GM12878 (cell line): Measurements from ENCODE around the gene MCC. TPM values are rescaled to one million over a fixed set of nuclear protein-coding genes. Genes with fewer than 3 reads are reported as not detected.

Source experiments
- ESRRA ChIP-seq: IDR thresholded peaks from 2 replicates; pipeline ENCODE4 v1.6.1; 2012; ENCODE audit warnings: mild to moderate bottlenecking, low read length, improper control_type of control experiment
- FOXK2 ChIP-seq: fragments of 450-650 bp; IDR thresholded peaks from 2 replicates; pipeline ENCODE4 v1.6.1; 2017; ENCODE audit warnings: mild to moderate bottlenecking, moderate library complexity
- HDAC2 ChIP-seq: fragments of 200-600 bp; sonication (generic); IDR thresholded peaks from 2 replicates; pipeline ENCODE4 v1.6.1; 2017
- JUND ChIP-seq: IDR thresholded peaks from 2 replicates; pipeline ENCODE4 v1.6.1; 2012; ENCODE audit warnings: low read depth, mild to moderate bottlenecking, low read length, improper control_type of control experiment, moderate library complexity
- MLLT1 ChIP-seq: fragments of 450-650 bp; IDR thresholded peaks from 2 replicates; pipeline ENCODE4 v1.6.1; 2016; ENCODE audit warnings: mild to moderate bottlenecking
- MTA3 ChIP-seq: IDR thresholded peaks from 2 replicates; pipeline ENCODE4 v1.6.1; 2012; ENCODE audit warnings: low read length, inconsistent platforms, borderline replicate concordance
- NFIC ChIP-seq: IDR thresholded peaks from 2 replicates; pipeline ENCODE4 v1.6.1; 2012; ENCODE audit warnings: low read depth, mild to moderate bottlenecking, inconsistent platforms, low read length, moderate library complexity
- NRF1 ChIP-seq: conservative IDR thresholded peaks from 2 replicates; pipeline ENCODE4 v1.6.1; 2011; ENCODE audit warnings: mild to moderate bottlenecking, low read depth, low read length, improper control_type of control experiment
- RAD51 ChIP-seq: fragments of 450-650 bp; IDR thresholded peaks from 2 replicates; pipeline ENCODE4 v1.6.1; 2016; ENCODE audit warnings: moderate library complexity, mild to moderate bottlenecking, inconsistent platforms
- SIN3A ChIP-seq: IDR thresholded peaks from 2 replicates; pipeline ENCODE4 v1.6.1; 2012; ENCODE audit warnings: low read depth, low read length, improper control_type of control experiment
- SREBF1 ChIP-seq: IDR thresholded peaks from 2 replicates; pipeline ENCODE4 v1.6.1; 2012; ENCODE audit warnings: mild to moderate bottlenecking, low read length
- SRF ChIP-seq, 2 experiments: IDR thresholded peaks; 2 replicates each; pipeline ENCODE4 v1.6.1; 2011; ENCODE audit warnings: low read depth in 2 of 2, low read length in 2 of 2, mild to moderate bottlenecking in 1 of 2, moderate library complexity in 1 of 2
- STAT3 ChIP-seq: IDR thresholded peaks from 2 replicates; pipeline ENCODE4 v1.6.1; 2011; ENCODE audit warnings: low read depth, low read length, improper control_type of control experiment
- TCF12 ChIP-seq: IDR thresholded peaks from 2 replicates; pipeline ENCODE4 v1.6.1; 2011; ENCODE audit warnings: low read depth, mild to moderate bottlenecking, low read length
- TCF7 ChIP-seq: IDR thresholded peaks from 2 replicates; pipeline ENCODE4 v1.6.1; 2014; ENCODE audit warnings: antibody characterized with exemption, borderline replicate concordance
- WRNIP1 ChIP-seq: IDR thresholded peaks from 2 replicates; pipeline ENCODE4 v1.6.1; 2011; ENCODE audit warnings: low read depth, low read length, improper control_type of control experiment, borderline replicate concordance
- YBX1 ChIP-seq: fragments of 450-650 bp; IDR thresholded peaks from 2 replicates; pipeline ENCODE4 v1.6.1; 2016; ENCODE audit warnings: antibody characterized with exemption
- YY1 ChIP-seq: IDR thresholded peaks from 2 replicates; pipeline ENCODE4 v1.6.1; 2011; ENCODE audit warnings: low read depth, mild to moderate bottlenecking, low read length
- ZBED1 ChIP-seq: IDR thresholded peaks from 2 replicates; pipeline ENCODE4 v1.6.1; 2016; ENCODE audit warnings: borderline replicate concordance
- ZNF384 ChIP-seq: IDR thresholded peaks from 2 replicates; pipeline ENCODE4 v1.6.1; 2012; ENCODE audit warnings: low read depth, mild to moderate bottlenecking, low read length, improper control_type of control experiment, borderline replicate concordance
- ZNF592 ChIP-seq: fragments of 450-650 bp; IDR thresholded peaks from 2 replicates; pipeline ENCODE4 v1.6.1; 2017; ENCODE audit warnings: mild to moderate bottlenecking, moderate library complexity
- polyA plus RNA-seq, 11 experiments: library from polyadenylated mRNA; depleted of rRNA in 4 of 11; unstranded in 6 of 11; stranded (reverse) in 5 of 11; fragments of >200 nt; fragmentation: Nextera tagmentation in 4 of 11; fragmentation: Illumina TruSeq in 1 of 11; extraction: Ambion mirVana in 4 of 11; extraction: Trizol in 1 of 11; gene quantifications; 1 replicate in 1 of 11; 2 replicates in 10 of 11; pipeline versions ENCODE4 v1.2.1 to v1.2.3, GENCODE V29; 2011 to 2016; ENCODE audit warnings: inconsistent platforms in 2 of 11, missing spikeins in 2 of 11, low read depth in 1 of 11
- total RNA-seq, 4 experiments: library from RNA; depleted of rRNA in 3 of 4; stranded (reverse); fragments of >200 nt in 3 of 4; fragmentation: Illumina TruSeq in 1 of 4; extraction: Trizol in 1 of 4; gene quantifications; 2 replicates each; pipeline versions ENCODE4 v1.2.1 to v1.2.3, GENCODE V29; 2013 to 2021
- TF ChIP-seq, protein P1 (sequence below): fragments of 450-650 bp; IDR thresholded peaks from 2 replicates; pipeline ENCODE4 v1.6.1; 2017; ENCODE audit warnings: low read depth, mild to moderate bottlenecking, moderate library complexity
- TF ChIP-seq, protein P2 (sequence below): IDR thresholded peaks from 2 replicates; pipeline ENCODE4 v1.6.1; 2011; ENCODE audit warnings: mild to moderate bottlenecking, low read depth, low read length, moderate library complexity; ENCODE audit not compliant: insufficient replicate concordance

Gene MCC
- total and polyA plus RNA-seq, 10 of the 15 experiments (the other 5 are each of a cell fraction or from before 2014, with no cell fraction given) = 0.03 to 0.86 (median 0.16) TPM

- peak; percentile 76 for TF ChIP-seq MLLT1
- no peak for TF ChIP-seq FOXK2
- TF ChIP-seq ZBED1 = no peak
- TF ChIP-seq STAT3 = 0 out of 2 replicates have a peak, but pooled peaks have one; percentile 79
- no peak for TF ChIP-seq TCF12
- TF ChIP-seq, protein P1, sequence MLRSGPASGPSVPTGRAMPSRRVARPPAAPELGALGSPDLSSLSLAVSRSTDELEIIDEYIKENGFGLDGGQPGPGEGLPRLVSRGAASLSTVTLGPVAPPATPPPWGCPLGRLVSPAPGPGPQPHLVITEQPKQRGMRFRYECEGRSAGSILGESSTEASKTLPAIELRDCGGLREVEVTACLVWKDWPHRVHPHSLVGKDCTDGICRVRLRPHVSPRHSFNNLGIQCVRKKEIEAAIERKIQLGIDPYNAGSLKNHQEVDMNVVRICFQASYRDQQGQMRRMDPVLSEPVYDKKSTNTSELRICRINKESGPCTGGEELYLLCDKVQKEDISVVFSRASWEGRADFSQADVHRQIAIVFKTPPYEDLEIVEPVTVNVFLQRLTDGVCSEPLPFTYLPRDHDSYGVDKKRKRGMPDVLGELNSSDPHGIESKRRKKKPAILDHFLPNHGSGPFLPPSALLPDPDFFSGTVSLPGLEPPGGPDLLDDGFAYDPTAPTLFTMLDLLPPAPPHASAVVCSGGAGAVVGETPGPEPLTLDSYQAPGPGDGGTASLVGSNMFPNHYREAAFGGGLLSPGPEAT = peak; percentile 58
- no peak for TF ChIP-seq TCF7
- TF ChIP-seq ZNF592 = no peak
- no peak for TF ChIP-seq RAD51
- no peak for TF ChIP-seq WRNIP1
- TF ChIP-seq ESRRA = no peak
- peak; percentile 88 for TF ChIP-seq NRF1
- TF ChIP-seq SRF (IDR thresholded peaks at IDR 0.05; ENCODE audit: low read depth in 2 of 2, low read length in 2 of 2) = no peak
- TF ChIP-seq SIN3A = peak; percentile 84
- TF ChIP-seq, protein P2, sequence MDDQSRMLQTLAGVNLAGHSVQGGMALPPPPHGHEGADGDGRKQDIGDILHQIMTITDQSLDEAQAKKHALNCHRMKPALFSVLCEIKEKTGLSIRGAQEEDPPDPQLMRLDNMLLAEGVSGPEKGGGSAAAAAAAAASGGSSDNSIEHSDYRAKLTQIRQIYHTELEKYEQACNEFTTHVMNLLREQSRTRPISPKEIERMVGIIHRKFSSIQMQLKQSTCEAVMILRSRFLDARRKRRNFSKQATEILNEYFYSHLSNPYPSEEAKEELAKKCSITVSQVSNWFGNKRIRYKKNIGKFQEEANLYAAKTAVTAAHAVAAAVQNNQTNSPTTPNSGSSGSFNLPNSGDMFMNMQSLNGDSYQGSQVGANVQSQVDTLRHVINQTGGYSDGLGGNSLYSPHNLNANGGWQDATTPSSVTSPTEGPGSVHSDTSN = no peak
- no peak for TF ChIP-seq YBX1
- TF ChIP-seq NFIC = no peak
- 0 out of 2 replicates have a peak, but pooled peaks have one; percentile 25 for TF ChIP-seq SREBF1
- no peak for TF ChIP-seq ZNF384
- no peak for TF ChIP-seq MTA3
- no peak for TF ChIP-seq JUND
- peak; percentile 14 for TF ChIP-seq YY1
- no peak for TF ChIP-seq HDAC2
Measured at GRCh38 chr5:112976432-112977309, 511.6 kb downstream of the MCC start, which contains the start of gene DCP2 (continued).
